Calu3 (cell line): ENCODE data around the gene TTC34. TPM values are rescaled to one million over a fixed set of nuclear protein-coding genes. Genes with fewer than 3 reads are reported as not detected.

Source experiments
- BruUV-seq: library from RNA; stranded (reverse); fragments of 400-500 nt; replicated peaks from 2 replicates; lab custom pipeline; 2021; lab: Mats Ljungman, UMichigan
- CTCF ChIA-PET: fragments of 300-600 bp; sonication (Branson Sonifier 250); formaldehyde crosslinking; loops from one replicate; lab custom pipeline; 2022; ENCODE audit warnings: antibody characterized with exemption; lab: Charles Lee
- DNase-seq: peaks from one replicate; pipeline ENCODE4 v3.0.0; 2022
- H3K27ac Mint-ChIP-seq: one replicate; pipeline ENCODE4 v1.8.0; 2022; ENCODE audit warnings: mixed read lengths; ENCODE audit not compliant: unreplicated experiment
- H3K27me3 Mint-ChIP-seq: one replicate; pipeline ENCODE4 v1.8.0; 2022; ENCODE audit warnings: mixed read lengths; ENCODE audit not compliant: unreplicated experiment
- H3K36me3 Mint-ChIP-seq: one replicate; pipeline ENCODE4 v1.8.0; 2022; ENCODE audit warnings: mild to moderate bottlenecking, moderate library complexity, mixed read lengths; ENCODE audit not compliant: insufficient read depth, unreplicated experiment
- H3K4me1 Mint-ChIP-seq: one replicate; pipeline ENCODE4 v1.8.0; 2022; ENCODE audit warnings: mild to moderate bottlenecking, low read depth, mixed read lengths; ENCODE audit not compliant: unreplicated experiment
- H3K4me3 Mint-ChIP-seq: one replicate; pipeline ENCODE4 v1.8.0; 2022; ENCODE audit warnings: mild to moderate bottlenecking, low read depth, moderate library complexity, mixed read lengths; ENCODE audit not compliant: unreplicated experiment
- H3K9me3 Mint-ChIP-seq: one replicate; pipeline ENCODE4 v1.8.0; 2022; ENCODE audit warnings: low read depth, mixed read lengths; ENCODE audit not compliant: unreplicated experiment
- CTCF ChIP-seq: fragments of 200-600 bp; IDR thresholded peaks from one replicate; pipeline ENCODE4 v1.8.0; 2022; ENCODE audit warnings: antibody characterized with exemption; ENCODE audit not compliant: unreplicated experiment
- intact Hi-C: fragments of 100-400 bp; cut with micrococcal nuclease; formaldehyde crosslinking; loops from one replicate; pipeline ENCODE4 v1.10.0; 2022; ENCODE audit not compliant: unreplicated experiment
- total RNA-seq: library from RNA; stranded (reverse); gene quantifications from 2 replicates; pipeline ENCODE4 v1.2.3, GENCODE V29; 2022

TTC34 gene
- total RNA-seq, 1 experiment from 2014 or later: 1.3 TPM

- Mint-ChIP-seq H3K4me3 (no peak overlapping the region), H3K36me3 (no peaks in the 10 kb centered on the region), H3K4me1 (no peaks in the 10 kb centered on the region), H3K27me3 (peaks cover 43% of the 10 kb centered on the region), H3K9me3 (no peaks in the 10 kb centered on the region), H3K27ac (no peak overlapping the region)
- BruUV-seq: no TSS peak
- CTCF ChIA-PET: no interaction called here
- no peak for TF ChIP-seq CTCF
- no peak for DNase-seq
- intact Hi-C loops: no loop called here
Measured at GRCh38 chr1:2829846-2830615, 28.5 kb upstream of the TTC34 start.

GRCh38 chr1:2828586-2829250 lies 27.2 kb upstream of the TTC34 start:
- CTCF ChIA-PET: no interaction called here
- Mint-ChIP-seq H3K4me3 (no peak overlapping the region), H3K36me3 (no peaks in the 10 kb centered on the region), H3K27me3 (peaks cover 49% of the 10 kb centered on the region), H3K9me3 (no peaks in the 10 kb centered on the region), H3K27ac (no peak overlapping the region), H3K4me1 (no peaks in the 10 kb centered on the region)
- intact Hi-C loops: no loop called here
- no TSS peak for BruUV-seq
- TF ChIP-seq CTCF: no peak
- no peak for DNase-seq

- intact Hi-C loops: no loop called here
- CTCF ChIA-PET: no interaction called here
- H3K27me3 Mint-ChIP-seq: peaks cover 39% of the 10 kb centered on the region
- no peak for TF ChIP-seq CTCF
- H3K27ac Mint-ChIP-seq: no peak overlapping the region
- no peaks in the 10 kb centered on the region for H3K9me3 Mint-ChIP-seq
- H3K4me3 Mint-ChIP-seq: no peak overlapping the region
- BruUV-seq: no TSS peak
- no peak for DNase-seq
- H3K4me1 Mint-ChIP-seq: no peaks in the 10 kb centered on the region
- H3K36me3 Mint-ChIP-seq: no peaks in the 10 kb centered on the region
Measured at GRCh38 chr1:2826736-2827292, 25.3 kb upstream of the TTC34 start.

- intact Hi-C loops: no loop called here
- TF ChIP-seq CTCF: no peak
- CTCF ChIA-PET: no interaction called here
- Mint-ChIP-seq H3K27ac (no peak overlapping the region), H3K4me1 (no peaks in the 10 kb centered on the region), H3K4me3 (no peak overlapping the region), H3K36me3 (no peaks in the 10 kb centered on the region), H3K9me3 (no peaks in the 10 kb centered on the region), H3K27me3 (peaks cover 39% of the 10 kb centered on the region)
- no TSS peak for BruUV-seq
- no peak for DNase-seq
Measured at GRCh38 chr1:2826316-2826715, 24.8 kb upstream of the TTC34 start.
